COLO829 (cell line): ENCODE results near the gene GPC6.

Source experiments
- DNase-seq: peaks from one replicate; pipeline ENCODE4 v3.0.0; 2012; ENCODE audit warnings: low spot score

The GPC6 gene

DNA sequence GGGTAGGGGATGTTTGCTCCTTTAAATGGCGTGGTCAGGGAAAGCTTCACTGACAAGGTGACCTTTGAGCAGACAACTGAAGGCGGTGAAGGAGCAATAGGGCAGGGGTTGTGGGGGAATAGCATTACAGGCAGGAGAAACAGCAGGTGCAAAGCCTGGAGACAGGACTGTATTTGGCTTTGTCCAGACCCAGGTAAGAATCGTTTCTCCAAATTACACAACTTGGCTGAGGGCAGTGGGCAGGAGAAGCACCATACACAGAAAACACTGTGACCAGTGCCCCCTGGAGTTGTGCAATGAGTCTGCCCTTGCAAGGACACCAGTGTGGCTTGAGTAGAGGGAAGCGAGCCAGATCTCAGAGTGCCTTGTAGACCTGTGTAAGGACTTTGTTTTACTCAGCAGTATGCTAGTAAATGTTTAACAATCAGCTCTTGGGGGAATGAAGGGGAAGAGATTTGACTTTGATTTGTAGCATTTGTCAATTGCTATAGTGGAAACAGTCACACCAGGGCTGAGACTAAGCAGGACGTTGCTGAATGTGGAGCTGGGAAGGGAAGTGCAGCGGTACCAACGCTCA, 892.8 kb downstream of the GPC6 start:
- DNase-seq: no peak

DNA sequence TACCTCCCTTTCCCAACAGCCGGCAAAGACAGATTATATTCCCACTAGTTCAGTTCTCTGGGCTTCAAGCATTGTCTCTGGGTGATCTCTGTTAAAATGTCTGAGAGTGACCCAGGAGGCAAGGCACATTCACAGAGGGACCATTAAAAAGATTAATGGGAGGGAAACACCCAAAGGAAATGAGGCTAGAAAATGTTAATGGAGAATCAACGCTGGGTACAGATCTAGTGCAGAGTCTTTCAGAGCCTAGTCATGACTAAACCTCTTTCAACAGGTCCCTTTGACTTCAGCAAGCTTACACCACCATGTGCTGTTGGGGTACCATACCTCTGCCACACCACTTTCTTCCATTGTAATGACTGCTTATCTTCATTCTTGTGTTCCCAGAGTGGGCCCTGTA, 894.3 kb downstream of the GPC6 start:
- DNase-seq: no peak

DNA sequence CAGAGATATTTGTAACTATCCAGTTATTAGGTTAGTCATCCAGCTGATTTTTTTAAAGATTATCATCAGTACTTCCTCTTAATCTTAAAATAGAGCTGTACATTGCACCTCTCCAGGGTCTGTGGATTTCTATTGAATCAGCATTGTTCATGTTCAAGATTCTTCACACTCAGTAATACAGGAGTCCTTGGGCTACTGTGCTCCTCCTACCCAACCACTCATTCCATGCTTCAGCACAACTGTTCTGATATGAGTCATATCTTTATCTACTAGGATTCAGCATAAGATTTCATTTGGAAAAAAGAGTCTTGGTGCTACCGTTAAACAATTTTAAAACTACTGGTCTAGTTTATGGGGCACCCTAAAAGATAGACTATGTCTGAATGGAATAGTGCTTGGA, 895.1 kb downstream of the GPC6 start:
- peak; percentile 52 for DNase-seq

DNA sequence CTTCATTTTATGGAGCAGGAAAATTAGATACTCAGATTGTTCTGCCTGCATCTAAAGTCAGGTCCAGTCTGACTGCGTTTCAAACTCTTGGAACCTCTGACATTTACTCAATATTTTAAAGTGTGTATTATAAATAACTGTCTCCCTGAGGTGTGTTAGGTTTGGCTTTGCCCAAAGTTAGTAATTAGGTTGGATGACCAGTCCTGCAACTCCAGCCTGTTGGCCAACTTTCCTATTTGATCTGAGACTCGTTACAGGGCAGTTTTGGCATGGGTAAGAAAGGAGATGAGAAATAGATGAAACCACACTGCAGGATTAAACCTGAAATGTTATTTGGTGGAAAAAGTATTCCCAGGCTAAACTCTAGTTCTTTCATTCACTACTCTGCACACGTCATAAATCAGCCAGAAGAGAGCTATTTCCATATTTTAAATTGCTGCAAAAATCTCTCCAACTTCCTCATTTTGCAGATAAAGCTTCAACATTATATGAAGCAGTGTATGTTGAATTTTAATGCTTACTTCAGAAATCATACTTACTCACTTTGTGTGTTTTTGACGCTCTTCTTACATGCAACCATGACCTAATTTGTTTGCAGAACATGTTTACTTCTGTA, 895.8 kb downstream of the GPC6 start:
- DNase-seq: no peak

DNA sequence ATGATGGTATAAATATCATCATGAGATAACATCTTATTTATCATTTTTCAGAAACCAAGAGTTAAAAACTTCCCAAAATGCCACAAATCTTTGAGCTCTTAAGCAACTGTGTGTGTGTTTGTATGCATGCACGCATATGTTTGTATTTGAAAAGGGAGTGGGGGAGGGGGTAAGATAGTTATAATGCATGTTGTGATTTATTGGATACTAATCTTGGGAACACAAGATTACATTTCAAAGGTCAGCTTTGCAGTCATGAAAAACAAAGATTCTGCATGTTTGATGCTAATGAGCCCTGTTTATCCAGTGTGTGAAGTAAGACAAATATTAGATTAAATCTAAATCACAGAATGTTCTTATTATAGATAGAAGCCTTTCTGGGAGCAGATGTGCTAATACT, 897.0 kb downstream of the GPC6 start:
- DNase-seq: no peak

DNA sequence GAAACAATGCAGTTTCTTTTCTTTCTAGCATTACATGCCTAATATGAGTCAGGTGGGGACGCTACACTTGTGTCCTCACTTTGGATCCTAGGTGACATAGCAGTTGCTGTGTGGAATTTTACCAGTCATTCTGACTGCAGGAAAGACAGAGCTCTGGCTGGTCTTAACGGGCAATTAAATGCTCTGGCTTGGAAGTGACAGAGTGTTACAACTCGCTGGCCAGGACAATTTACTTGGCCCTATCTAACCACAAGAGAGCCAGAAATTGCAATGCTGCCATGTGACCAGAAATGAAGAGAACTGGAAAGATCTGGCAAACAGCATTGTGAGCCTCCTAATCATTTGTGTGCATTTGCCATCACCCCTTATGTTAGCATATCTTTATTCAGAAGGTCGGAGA, 901.8 kb downstream of the GPC6 start:
- DNase-seq: no peak

DNA sequence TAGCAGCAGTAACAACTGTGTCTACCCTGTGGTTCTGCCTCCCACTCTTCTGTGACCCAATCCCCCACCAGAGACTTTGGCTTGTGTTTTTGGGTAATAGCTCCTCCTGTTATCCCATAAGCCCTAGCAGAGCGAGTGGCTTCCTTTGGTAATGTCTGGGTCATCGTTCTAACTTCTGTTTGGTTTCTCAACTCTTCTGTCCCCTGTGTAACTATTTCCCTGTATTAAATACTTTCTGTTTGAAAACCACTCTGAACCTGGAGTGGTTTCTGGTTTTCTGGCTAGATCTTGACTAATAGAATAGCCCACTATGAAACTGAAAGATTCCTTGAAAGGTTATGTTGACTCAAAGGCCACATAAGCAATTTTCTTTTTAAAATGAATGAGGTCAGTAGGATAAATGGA, 902.9 kb downstream of the GPC6 start:
- DNase-seq: no peak

DNA sequence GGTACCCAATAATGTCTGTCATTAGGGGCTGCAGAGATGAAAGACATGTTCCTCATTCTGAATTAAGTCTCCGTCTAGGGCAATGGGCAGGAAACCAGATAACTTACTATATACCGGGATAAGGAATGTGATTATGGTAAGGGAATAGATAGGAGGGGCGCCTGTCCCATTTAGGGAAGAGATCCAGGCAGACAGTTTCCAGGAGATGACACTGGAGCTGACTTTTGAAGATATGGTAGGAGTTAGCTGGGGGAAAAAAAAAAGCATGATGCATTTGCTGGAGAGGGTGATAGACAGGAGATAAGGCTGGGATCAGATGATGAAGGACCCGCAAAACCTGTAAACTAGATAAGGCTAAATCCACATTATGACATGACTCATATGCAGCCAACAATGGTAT, 912.2 kb downstream of the GPC6 start:
- no peak for DNase-seq

DNA sequence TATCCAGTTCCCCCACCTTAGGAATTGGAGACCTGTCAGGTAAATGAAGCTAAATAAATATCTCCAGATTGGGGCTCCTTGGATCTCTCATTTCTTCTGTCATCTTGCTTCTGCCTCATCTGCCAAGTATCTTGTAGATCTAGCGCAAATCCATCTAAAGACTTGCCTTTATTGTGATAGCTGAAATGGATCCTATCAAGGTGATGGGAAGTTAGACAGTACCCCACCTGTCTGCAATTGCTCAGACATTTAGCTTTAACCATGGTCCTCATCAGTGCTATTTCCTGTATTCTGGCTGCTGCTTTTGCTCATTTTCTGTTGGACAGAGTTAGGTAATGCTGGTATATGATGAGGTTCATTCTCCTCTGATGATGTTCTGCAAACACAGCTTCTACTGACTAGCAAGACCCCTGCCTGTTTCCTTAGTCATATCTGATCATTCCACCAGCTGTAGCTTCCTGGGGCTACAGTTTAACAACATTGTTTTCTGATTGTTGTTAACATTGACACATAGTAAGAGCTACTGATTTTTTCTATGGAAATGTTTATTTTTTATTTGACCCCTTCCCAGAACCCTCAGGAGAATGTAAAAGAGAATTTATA, 912.9 kb downstream of the GPC6 start:
- no peak for DNase-seq

DNA sequence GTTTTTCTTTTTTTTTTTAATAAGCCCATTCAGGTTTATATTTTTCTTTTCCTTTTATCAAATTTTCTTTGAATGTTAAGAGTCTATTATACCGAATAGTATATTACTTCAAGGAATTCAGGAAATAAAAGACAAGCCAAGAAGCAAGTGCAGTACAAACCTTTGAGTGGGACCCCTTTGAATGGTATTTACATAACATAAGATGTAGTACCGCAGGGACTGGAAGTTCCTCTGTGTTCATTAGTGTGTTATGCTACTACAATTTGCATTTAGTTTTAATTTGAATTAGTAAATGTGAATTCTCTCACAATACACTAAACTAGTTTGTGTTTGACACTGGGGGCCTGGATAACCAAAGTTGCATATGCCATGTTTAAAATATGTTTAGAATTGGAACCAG, 913.4 kb downstream of the GPC6 start:
- no peak for DNase-seq

DNA sequence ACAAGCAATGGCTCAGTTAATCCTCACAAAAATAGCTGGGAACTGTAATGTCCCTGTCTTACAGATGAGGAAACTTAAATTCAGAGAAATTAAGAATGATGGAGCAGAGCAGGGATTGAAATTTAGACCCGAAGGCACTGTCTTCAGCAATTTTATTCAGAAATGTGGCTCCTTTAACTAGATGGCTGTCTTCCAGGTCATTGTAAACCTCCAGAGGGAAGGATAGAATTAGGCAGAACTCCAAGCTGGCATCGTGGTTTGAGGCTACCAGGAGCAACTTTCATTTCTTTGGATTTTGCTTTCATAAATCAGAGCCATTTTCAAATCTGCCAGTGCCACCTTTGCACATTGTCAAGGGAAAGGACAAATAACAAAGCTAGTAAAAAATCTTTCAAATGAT, 913.9 kb downstream of the GPC6 start:
- no peak for DNase-seq

DNA sequence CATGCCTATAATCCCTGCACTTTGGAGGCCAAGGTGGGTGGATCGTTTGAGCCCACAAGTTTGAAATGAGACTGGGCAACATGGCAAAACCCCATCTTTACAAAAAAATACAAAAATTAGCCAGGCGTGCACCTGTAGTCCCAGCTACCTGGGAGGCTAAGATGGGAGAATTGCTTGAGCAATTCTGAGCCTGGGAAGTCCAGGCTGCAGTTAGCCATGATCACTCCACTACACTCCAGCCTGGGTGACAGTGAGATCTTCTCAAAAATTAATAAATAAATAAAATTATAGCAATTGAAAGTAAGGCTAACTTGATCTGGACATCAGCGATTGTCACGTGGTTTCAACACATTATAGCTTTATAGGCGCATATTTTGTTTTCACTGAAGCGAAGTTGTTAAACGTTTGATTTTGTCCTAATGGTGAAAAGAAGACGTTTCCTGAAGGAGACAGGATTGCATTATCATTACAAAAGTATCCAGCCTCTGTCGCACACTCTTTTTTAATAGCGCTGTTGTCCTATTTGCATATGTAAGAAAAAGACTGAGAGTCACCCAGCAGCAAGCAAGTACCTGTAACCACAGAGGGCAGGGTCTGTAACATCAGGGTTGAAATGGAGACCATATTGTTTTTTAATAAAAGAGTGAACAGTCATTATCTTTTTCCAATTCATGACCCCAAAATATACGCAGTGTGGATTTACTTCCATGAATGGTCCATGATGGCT, 917.2 kb downstream of the GPC6 start:
- no peak for DNase-seq

DNA sequence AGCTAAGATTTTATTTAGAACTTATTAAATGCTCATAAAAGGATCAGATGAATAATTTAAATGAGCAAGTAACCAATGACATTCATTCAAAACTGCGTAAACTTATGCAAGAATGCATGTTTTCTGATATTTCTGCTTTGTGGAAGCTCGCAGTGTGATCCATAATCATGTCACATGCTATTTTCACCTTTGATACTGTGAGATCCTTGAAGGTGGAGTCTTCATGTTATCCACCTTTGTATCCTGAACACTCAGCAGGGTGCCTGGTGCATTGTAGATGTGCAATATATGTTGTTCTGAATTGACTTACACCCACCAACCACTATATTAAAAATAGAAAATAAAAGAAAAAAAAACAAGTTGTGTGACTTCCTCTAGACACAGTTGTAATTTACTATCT, 919.4 kb downstream of the GPC6 start:
- DNase-seq: no peak

DNA sequence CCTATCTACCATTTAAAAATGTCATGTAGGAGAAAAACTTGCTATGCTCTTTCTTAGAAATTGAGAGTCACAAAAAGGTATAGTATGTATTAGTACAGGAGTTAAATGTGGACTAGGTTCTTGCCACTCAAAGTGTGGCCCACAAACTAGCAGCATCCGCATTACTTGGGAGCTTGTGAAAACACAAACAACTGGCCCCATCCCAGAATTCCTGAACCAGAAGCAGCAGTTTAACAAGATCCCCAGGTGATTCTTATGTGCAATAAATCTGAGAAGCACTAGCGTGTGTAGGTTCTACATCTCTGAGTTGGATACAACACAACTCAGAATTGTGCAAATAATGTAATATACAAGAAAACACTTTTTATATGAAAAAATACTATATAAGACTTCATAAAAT, 927.0 kb downstream of the GPC6 start:
- DNase-seq: no peak

DNA sequence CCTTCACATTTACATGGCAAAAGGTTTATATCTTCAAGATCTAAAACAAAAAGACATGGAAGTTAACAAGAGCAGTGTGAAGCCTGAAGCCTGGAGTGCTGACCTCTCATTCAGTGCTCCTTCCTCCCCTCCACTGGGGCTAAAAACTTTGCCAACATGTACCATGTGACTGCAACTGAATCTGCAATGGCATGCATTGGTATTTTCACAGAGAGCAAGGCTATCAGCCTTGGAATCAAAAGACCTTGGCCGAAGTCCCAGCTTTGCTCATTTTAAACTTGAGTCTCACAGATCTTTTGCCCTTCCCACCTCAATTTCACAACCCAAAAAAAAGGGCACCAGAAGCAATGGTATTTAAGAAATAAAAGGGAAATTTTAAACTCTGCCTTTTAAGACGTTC, 927.8 kb downstream of the GPC6 start:
- peak; percentile 48 for DNase-seq

DNA sequence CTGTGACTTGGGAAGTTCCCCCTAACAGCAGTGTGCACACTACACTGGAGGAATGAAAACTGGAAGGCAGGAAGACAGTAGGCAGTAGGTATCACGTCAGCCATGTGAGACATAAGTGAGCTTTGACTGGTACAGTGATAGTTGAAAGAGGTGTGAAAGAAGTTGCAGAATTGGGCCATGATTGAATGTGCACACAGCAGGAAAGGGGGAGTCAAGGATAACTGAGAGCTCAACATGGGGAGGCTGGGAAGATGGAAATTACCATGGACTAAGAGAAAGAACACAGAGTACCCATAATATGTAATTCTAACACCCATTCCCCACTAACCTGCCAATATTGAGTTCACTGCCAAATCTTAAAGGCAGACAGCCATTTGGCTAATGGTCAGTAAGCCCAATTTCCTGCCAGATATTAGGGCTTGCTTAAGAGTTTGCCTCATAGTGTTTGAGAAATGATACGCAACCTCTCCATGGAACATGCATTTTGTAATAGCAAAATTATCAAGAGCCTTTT, 931.2 kb downstream of the GPC6 start:
- DNase-seq: no peak

DNA sequence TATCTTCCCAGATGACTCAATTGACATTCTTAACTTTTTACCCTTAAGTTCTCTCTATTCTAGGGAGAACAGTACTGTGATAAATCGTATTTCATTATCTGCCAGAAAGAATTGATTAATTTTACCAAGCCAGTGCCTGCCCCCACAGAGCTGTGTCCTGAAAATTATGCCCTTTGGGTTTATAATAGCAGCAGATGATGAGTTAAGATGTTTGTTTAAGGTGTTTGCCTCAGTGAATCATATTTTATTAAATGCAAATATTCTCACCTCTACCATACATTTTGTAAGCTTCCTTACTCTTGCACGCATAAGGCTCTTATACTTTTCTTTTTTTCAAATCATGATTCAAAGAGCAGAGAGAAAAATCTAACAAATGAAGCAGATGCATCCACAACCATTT, 934.3 kb downstream of the GPC6 start:
- no peak for DNase-seq

DNA sequence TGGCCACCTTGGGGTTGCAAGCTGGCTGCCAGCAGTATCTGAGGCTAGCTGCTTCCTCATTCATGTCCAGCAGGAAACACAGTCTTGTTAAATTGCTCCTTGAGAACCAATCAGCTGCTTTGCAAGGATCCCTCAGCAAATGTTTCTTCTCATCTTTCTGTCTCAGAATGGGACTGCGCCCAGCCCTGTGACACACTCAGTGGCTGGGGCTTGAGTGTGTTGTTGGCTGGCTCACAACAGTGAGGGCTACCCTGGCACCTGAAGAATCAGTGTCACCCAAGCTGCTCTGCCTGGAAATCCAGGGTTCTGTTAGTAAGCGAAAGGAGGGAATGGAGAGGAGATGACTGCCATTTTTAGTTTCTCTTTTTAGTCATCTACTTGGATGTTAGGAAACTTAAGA, 935.7 kb downstream of the GPC6 start:
- no peak for DNase-seq

DNA sequence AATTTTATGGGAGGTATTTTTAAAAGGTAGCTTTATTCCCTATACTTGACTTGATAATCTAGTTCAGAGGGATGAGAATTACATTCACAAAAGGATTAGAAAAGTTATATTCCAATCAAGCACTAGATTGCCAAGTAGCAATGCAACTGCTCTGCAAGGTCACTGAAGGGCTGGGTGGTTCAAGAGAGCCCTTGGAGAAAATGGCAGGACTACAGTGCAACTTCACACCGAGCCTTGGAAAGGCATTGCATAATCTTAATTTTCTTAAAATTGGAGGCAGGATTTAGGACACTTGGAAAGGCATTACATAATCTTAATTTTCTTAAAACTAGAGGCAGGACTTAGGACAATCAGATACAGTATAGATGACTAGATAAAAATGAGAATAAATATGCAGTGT, 936.9 kb downstream of the GPC6 start:
- no peak for DNase-seq

DNA sequence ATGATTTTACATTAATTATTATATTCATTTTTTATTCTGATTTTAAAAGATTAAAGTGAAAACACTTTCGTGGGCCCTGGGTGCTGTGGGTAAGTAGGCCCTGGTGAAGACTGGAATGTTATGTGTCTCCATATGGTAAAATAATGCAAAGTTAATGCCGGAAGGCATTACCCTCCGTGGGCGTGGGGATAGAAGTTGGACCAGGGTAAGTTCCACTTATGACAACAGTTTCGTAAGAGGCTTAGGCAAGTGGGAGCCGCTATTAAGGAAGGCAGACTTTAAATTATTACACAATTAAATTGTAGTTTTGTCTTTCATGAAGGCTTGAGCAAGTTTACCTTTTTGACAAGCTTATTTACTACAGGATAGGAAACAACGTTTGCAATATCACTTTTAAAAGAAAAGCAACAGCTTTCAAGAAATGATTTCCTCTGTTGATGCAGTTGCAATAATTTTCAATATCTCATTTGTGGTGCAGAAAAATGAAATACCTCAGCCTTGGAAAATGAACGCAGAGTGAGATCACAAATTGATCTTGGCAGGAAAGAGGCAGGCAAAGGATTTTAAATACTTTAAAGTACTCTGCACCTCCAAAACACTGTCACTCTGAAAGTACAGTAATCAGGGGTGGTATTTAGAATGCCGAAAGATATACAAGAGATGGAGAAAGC, 942.3 kb downstream of the GPC6 start:
- no peak for DNase-seq

DNA sequence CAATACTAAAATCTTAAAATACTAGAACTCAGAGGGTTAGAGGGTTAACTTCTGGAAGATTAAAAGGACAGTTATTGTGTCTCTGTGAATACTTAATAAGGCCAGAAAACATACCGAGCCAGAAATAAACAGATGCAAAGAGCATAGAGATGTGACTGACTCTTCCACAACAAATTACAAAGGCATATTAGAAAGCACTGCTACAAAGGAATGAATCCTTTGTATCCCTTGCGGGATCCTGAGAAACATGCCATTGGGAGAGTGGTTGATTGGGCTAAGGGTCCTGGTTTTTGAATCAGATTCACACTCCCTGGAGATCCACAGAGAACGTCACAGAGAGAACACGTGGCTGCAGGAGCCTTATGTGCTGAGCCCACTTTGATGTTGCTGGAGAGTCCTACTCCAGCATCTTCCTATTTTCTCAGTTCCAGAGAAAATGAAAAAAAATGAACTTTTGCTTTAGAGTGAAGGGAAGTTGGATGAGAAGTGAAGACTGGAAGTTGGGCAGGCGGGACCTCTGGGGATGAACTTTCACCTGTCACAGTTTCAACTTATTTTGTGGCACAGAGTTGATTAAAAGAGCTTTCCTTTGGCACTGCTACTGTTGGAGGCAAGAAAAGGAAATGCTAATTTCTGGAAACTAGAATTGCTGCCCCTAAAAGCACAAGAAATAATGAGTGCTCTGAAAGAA, 943.0 kb downstream of the GPC6 start:
- DNase-seq: no peak

DNA sequence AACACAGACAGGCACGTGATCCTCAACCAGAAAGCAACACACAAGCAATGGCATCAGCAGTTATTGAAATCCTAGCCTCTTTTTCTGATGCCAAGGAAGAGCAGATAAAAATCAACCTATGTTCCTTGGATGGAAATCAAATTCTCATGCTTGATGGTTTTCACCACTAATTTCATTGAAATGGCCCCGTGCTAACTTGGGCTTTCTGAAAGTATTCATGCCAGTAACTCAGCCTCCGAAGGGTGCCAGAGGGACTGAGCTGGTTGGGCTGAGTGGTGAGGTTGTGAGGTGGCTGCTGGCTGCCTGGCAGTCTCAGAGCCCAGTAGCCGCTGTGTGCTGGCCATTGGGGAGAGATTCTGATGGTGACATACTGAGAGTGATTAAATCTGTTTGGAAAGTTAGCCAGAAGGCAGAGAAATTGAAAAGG, 943.6 kb downstream of the GPC6 start:
- DNase-seq: no peak
